Endothelial cell of umbilical vein (primary cell): ENCODE measurements around the gene SLC9A1. TPM values are rescaled to one million over a fixed set of nuclear protein-coding genes. Genes with fewer than 3 reads are reported as not detected.

Experiments used
- BruUV-seq: library from RNA; stranded (reverse); fragments of 400-500 nt; replicated peaks from 2 replicates; lab custom pipeline; 2021; lab: Mats Ljungman, UMichigan
- CTCF ChIA-PET: fragments of 300-600, 350-600 bp; sonication (Branson Sonifier 250); formaldehyde crosslinking; loops from one replicate; lab custom pipeline; 2021; ENCODE audit warnings: antibody characterized with exemption, inconsistent platforms; lab: Charles Lee
- POLR2A ChIA-PET: fragments of 300-600, 350-600 bp; sonication (Branson Sonifier 250); formaldehyde crosslinking; loops from one replicate; lab custom pipeline; 2021; ENCODE audit warnings: antibody characterized with exemption, inconsistent platforms; lab: Charles Lee
- DNase-seq: peaks from one replicate; pipeline ENCODE4 v3.0.0-alpha.2; 2011; ENCODE audit warnings: low read depth, low spot score
- FAIRE-seq: peaks from 2 replicates; lab custom pipeline; 2011; peaks lifted over from hg19 to GRCh38; lab: Jason Lieb, UNC
- H2AFZ ChIP-seq: 2 replicates; pipeline ENCODE4 v1.6.0; 2012; ENCODE audit warnings: low read depth, low read length, control low read depth, inconsistent platforms
- H3K27ac ChIP-seq: 2 replicates; pipeline ENCODE4 v1.5.1; 2011; ENCODE audit warnings: low read depth, mild to moderate bottlenecking, control low read depth, low read length, moderate library complexity; ENCODE audit not compliant: insufficient read depth
- H3K27me3 ChIP-seq, 2 experiments: 2 replicates each; pipeline versions ENCODE4 v1.6.0 to v1.6.1; 2011; ENCODE audit warnings: low read length in 2 of 2, mixed read lengths in 1 of 2; ENCODE audit not compliant: control insufficient read depth in 2 of 2, insufficient read depth in 2 of 2
- H3K36me3 ChIP-seq, 2 experiments: 2 replicates in 1 of 2; 3 replicates in 1 of 2; pipeline ENCODE4 v1.5.1; 2011; ENCODE audit warnings: low read length in 2 of 2, mild to moderate bottlenecking in 1 of 2, moderate library complexity in 1 of 2; ENCODE audit not compliant: control insufficient read depth in 2 of 2, insufficient read depth in 2 of 2; ENCODE audit errors: extremely low read depth in 1 of 2
- H3K4me1 ChIP-seq: 3 replicates; pipeline ENCODE4 v1.5.1; 2011; ENCODE audit warnings: mild to moderate bottlenecking, low read length; ENCODE audit not compliant: control insufficient read depth, insufficient read depth; ENCODE audit errors: extremely low read depth
- H3K4me2 ChIP-seq: 2 replicates; pipeline ENCODE4 v1.6.1; 2011; ENCODE audit warnings: low read length, control low read depth, mixed read lengths; ENCODE audit not compliant: insufficient read depth
- H3K4me3 ChIP-seq, 3 experiments: fragments of 200-600 bp in 1 of 3; sonication (generic), shearing (Covaris generic) in 1 of 3; replicated peaks in 1 of 3; 2 replicates each; pipeline ENCODE4 v1.5.1; 2011 to 2016; ENCODE audit warnings: control low read depth in 3 of 3, low read length in 3 of 3, mild to moderate bottlenecking in 2 of 3, inconsistent platforms in 1 of 3, low read depth in 1 of 3, moderate library complexity in 1 of 3; ENCODE audit not compliant: insufficient read depth in 1 of 3
- H3K79me2 ChIP-seq: 2 replicates; pipeline ENCODE4 v1.6.0; 2012; ENCODE audit warnings: low read length, inconsistent platforms; ENCODE audit not compliant: control insufficient read depth, insufficient read depth
- H3K9ac ChIP-seq: replicated peaks from 2 replicates; pipeline ENCODE3; 2011; ENCODE audit warnings: low read length, control low read depth; ENCODE audit not compliant: insufficient read depth; ENCODE audit errors: extremely low read depth
- H3K9me1 ChIP-seq: replicated peaks from 3 replicates; pipeline ENCODE4 v1.6.0; 2011; ENCODE audit warnings: mild to moderate bottlenecking, low read length; ENCODE audit not compliant: control insufficient read depth, insufficient read depth; ENCODE audit errors: extremely low read depth
- H3K9me3 ChIP-seq: replicated peaks from 2 replicates; pipeline ENCODE4 v1.5.1; 2012; ENCODE audit warnings: low read length, inconsistent platforms; ENCODE audit not compliant: control insufficient read depth, insufficient read depth
- H4K20me1 ChIP-seq: replicated peaks from 2 replicates; pipeline ENCODE3; 2011; ENCODE audit warnings: mild to moderate bottlenecking, low read length; ENCODE audit not compliant: control insufficient read depth, insufficient read depth; ENCODE audit errors: extremely low read depth
- EZH2 ChIP-seq: IDR thresholded peaks from 2 replicates; pipeline ENCODE4 v1.6.1; 2012; ENCODE audit warnings: borderline replicate concordance, low read depth, mild to moderate bottlenecking, moderate library complexity, low read length, inconsistent platforms; ENCODE audit not compliant: severe bottlenecking
- GATA2 ChIP-seq: IDR thresholded peaks from 2 replicates; pipeline ENCODE4 v1.7.0; 2011; ENCODE audit warnings: low read depth, mild to moderate bottlenecking, moderate library complexity, mixed read lengths, low read length; ENCODE audit not compliant: insufficient read length, insufficient read depth
- JUN ChIP-seq: IDR thresholded peaks from 2 replicates; pipeline ENCODE4 v1.6.1; 2011; ENCODE audit warnings: borderline replicate concordance, low read depth; ENCODE audit not compliant: insufficient read length, insufficient read depth
- MAX ChIP-seq: IDR thresholded peaks from 2 replicates; pipeline ENCODE4 v1.6.1; 2011; ENCODE audit not compliant: insufficient read depth, insufficient read length
- MYC ChIP-seq: IDR thresholded peaks from one replicate; pipeline ENCODE4 v1.6.1; 2011; ENCODE audit warnings: mild to moderate bottlenecking, low read depth, low read length
- POLR2A ChIP-seq: IDR thresholded peaks from 2 replicates; pipeline ENCODE4 v1.6.1; 2012; ENCODE audit warnings: low read depth, mild to moderate bottlenecking, control low read depth, low read length
- POLR2AphosphoS5 ChIP-seq: IDR thresholded peaks from 2 replicates; pipeline ENCODE4 v1.6.1; 2012; ENCODE audit warnings: low read depth, mild to moderate bottlenecking, control low read depth, low read length, moderate library complexity; ENCODE audit not compliant: insufficient read depth
- dilution Hi-C: fragments of 300-500 bp; cut with MboI; formaldehyde crosslinking; loops from one replicate; pipeline ENCODE4 v1.15.0; 2019; ENCODE audit warnings: low sequenced_read_pairs; ENCODE audit not compliant: extremely low pct_ligation_motif_present
- intact Hi-C: fragments of 100-400 bp; cut with micrococcal nuclease; formaldehyde crosslinking; loops from one replicate; pipeline ENCODE4 v1.10.0; 2022
- polyA plus RNA-seq, 4 experiments: library from polyadenylated mRNA; depleted of rRNA in 3 of 4; stranded (reverse) in 3 of 4; unstranded in 1 of 4; fragments of >200 nt; gene quantifications; 2 replicates each; pipeline versions ENCODE4 v1.2.1 to v1.2.3, GENCODE V29; 2011 to 2012; ENCODE audit warnings: missing spikeins in 1 of 4
- total RNA-seq: library from RNA; stranded (reverse); gene quantifications from 2 replicates; pipeline ENCODE4 v1.2.3, GENCODE V29; 2021
- TF ChIP-seq, protein P1 (sequence below), 2 donors: IDR thresholded peaks; 1 replicate in 1 of 2; 2 replicates in 1 of 2; pipeline ENCODE4 v1.5.1; 2011; ENCODE audit warnings: low read length in 2 of 2, mild to moderate bottlenecking in 2 of 2, moderate library complexity in 2 of 2, control low read depth in 1 of 2, inconsistent platforms in 1 of 2, low read depth in 1 of 2; ENCODE audit not compliant: insufficient read depth in 1 of 2; ENCODE audit errors: extremely low read depth in 1 of 2

SLC9A1 gene
- total and polyA plus RNA-seq, 2 donors (not counting 3 experiments of a cell fraction or from before 2014, with no cell fraction given): 22.8 to 59.2 TPM

- Histone ChIP-seq H3K79me2 (no peaks in the 10 kb centered on the region), H3K9me3 (no peaks in the 10 kb centered on the region), H3K27ac (no peak overlapping the region), H3K27me3 (no peaks in the 10 kb centered on the region), H2AFZ (no peak overlapping the region), H4K20me1 (no peaks in the 10 kb centered on the region), H3K4me1 (peaks cover 5% of the 10 kb centered on the region), H3K4me2 (no peak overlapping the region), H3K9me1 (no peaks in the 10 kb centered on the region), H3K4me3 (no peak overlapping the region), H3K9ac (no peak overlapping the region), H3K36me3 (no peaks in the 10 kb centered on the region)
- DNase-seq: no peak
- dilution Hi-C loops: loop anchor here (25.0 kb wide), 1 partner anchor 188 kb away; the partner anchor contains the start of gene WDTC1
- ChIA-PET POLR2A (no interaction called here), CTCF (interaction anchor here (0.7 to 3.3 kb wide), 4 partner anchors 25 to 234 kb away, joined by 3 to 13 read pairs (median 4); no protein-coding TSS in a partner anchor)
- no peak for FAIRE-seq
- TF ChIP-seq MAX (no peak), POLR2AphosphoS5 (no peak), MYC (no peak), POLR2A (no peak), GATA2 (no peak), EZH2 (no peak), JUN (no peak)
- TF ChIP-seq, protein P1, sequence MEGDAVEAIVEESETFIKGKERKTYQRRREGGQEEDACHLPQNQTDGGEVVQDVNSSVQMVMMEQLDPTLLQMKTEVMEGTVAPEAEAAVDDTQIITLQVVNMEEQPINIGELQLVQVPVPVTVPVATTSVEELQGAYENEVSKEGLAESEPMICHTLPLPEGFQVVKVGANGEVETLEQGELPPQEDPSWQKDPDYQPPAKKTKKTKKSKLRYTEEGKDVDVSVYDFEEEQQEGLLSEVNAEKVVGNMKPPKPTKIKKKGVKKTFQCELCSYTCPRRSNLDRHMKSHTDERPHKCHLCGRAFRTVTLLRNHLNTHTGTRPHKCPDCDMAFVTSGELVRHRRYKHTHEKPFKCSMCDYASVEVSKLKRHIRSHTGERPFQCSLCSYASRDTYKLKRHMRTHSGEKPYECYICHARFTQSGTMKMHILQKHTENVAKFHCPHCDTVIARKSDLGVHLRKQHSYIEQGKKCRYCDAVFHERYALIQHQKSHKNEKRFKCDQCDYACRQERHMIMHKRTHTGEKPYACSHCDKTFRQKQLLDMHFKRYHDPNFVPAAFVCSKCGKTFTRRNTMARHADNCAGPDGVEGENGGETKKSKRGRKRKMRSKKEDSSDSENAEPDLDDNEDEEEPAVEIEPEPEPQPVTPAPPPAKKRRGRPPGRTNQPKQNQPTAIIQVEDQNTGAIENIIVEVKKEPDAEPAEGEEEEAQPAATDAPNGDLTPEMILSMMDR (IDR thresholded peaks at IDR 0.05; ENCODE audit: extremely low read depth in 1 of 2, insufficient read depth in 1 of 2, low read depth in 1 of 2, low read length in 2 of 2): no peak
- intact Hi-C loops: no loop called here
- BruUV-seq: no TSS peak
Observed at GRCh38 chr1:27049607-27050006, 105.3 kb downstream of the SLC9A1 start.
